NCI-H1930 (cell line): ENCODE data around the gene SPATA3.
A peak's percentile ranks its signal among the peaks of the same experiment; 100 is the strongest.

Source experiments
- DNase-seq, 2 experiments: peaks; one replicate each; lab custom pipeline; 2025; lab: John Stamatoyannopoulos, UW

The SPATA3 gene

DNA sequence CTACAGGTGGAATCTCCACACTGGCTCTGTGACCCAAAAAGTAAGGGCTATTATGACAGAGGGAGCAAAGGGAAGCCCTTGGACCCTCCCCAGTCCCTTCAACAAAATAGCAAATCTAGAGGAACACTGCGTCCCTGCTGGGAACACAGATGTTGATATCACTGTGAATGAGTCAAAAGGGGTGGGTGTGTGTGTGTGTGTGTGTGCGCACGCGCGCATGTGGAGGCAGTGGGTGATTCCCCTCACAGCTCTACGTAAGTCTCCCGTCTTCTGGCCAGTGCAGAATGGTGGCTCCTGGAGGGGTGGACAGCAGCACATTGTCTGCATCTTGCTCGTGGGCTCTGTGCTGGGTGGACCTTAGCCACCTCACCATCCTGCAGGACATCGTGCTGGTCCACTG, 33.6 kb downstream of the SPATA3 start:
- no peak for DNase-seq

DNA sequence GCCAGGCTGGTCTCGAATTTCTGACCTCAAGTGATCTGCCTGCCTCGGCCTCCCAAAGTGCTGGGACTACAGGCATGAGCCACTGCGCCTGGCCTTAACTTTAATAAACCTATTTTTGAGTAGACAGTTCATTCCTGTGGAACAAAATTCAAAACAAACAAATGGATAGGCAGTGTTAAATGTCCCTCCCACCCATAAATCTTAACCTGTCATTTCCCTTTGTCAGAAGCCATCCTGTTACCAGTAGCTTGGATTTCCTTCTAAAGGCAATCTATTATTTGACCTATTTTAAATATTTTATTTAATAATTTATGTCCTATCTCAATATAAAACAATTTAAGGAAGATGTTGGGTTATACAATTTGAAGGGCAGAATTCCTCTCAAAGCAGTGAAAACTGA, 34.8 kb downstream of the SPATA3 start:
- no peak for DNase-seq

DNA sequence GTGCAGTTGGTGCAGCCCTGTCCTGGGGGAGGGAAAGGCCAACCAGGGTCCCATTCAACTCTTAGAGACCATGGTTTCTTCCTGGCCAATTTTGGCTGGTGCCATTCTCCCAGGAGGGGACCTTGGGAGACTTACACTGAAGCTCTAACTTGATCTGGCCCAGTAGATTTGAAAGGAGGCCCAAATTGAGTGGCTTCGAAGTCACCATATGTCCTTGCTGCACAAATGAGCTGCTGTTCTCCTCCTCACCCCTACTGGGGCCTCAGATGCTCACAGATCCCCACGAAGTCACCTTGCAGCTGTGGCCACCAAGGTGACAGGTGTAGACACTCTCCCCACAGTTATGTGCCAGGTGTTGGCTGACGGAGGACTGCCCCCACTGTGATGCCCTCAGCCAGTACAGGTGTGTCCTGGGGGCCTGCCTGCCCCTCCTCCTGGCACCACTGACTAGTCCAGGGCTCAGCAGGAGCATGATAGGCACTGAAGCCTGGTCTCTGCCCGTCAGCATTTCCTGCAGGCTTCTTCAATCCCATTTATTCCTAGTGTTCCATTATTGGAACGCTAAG, 36.7 kb downstream of the SPATA3 start:
- no peak for DNase-seq

DNA sequence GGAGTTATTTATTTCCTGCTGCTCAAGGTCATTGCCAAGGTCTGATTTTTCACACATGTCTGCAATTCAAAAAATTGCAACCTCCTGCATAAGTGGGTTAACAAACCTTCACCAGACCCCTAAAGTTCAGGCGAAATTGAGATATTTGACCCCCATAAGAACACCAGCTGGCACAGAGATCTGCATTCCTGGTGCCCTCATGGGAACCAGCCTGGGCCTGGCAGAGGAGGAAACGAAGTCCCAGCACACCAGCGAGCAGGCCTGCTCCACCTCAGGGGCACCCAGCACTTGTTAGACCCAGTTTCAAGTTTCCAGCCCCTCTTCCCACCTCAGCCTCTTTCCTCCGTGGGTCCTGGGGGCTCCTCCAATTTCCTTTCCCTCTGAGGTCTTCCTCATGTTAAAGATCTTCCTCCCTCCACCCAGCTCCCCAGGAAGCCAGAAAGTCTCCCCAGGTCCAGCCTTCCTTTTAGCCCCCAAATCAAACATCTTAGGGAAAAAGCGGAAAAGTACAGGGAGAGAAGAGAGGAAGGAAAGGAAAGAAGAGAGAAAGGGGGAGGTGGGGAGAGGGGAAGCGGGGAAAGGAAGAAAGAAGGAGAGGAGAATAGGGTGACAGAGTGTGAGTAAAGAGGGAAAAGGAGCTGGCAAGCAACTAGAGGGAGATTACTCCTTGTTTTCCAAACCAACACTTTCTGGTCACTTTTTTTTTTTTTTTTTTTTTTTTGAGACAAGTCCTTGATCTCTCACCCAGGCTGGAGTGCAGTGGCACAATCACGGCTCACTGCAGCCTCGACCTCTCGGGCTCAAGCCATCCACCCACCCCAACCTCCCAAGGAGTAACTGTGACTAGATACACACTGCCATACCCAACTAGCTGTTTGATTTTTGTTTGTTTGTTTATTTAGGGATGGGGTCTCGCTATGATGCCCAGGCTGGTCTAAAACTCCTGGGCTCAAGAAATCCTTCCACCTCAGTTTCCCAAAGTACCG, 37.5 kb downstream of the SPATA3 start:
- no peak for DNase-seq

DNA sequence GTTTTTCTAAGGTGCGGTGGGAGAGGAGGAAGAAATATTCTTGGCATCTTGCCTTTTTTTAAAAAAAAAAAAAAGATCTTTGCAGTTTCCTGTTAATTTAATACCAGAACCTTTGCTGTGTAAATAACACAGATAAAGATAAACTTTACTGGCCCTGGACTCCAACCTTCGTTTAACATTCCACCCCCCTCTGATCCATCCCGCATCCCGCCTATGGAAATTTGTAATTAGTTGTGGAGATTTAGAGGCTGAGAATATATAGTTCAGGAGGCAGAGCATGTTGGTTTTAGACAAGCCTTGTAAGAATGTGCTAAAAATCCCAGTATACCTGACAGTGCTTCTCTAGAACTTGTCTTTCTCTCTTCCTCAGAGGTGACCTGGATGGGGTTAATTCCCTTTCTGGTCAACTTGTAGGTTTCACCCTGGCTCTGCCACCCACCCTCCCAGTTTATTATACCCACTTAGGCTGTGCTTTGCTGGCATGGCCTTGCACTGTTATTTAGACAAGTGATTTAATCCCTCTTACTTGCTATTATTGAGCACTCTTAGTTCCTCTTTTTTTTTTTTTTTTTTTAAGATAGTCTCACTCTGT, 38.5 kb downstream of the SPATA3 start:
- no peak for DNase-seq

DNA sequence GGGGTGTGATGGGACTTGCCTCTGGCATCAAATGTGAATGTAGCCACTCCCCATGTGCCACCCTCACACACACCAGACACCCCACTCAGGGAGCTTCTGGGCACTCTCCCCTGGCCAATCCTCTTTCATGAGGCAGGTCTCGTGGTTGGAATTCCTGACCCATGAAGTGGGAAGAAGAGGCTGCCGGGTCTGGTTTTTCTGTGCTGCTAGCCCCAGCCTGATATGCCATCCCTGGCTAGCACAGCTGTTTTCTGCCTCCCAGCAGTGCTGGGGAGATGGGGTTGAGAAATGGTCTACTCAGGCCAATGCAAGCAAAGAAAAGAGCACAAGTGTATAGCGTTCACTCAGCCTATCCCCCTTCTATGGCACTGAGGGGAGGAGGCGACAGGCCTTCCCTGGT, 40.2 kb downstream of the SPATA3 start:
- no peak for DNase-seq

DNA sequence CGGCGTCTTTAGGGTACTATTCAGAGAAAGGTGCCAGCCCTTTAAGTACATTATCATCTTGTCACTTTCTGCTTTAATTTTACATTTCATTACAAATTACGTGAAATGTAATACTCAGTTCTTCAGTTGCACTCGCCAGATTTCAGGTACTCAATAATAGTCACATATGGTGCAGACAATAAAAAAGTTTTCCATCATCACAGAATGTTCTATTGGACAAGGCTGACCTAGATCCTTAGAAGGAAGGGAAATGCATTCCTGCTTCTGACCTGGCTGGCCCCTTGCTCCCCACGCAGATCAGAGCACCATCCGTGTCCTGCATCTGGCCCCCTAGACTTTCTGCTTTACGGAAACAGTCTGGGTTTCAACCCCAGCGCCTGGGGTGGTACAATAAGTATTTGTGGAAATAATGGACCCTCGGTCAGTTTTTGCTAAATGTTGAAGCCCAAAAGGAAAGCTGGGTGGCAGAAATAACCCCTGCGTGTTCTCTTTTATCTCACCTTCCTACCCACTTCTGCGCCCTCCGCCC, 40.7 kb downstream of the SPATA3 start:
- DNase-seq: no peak

DNA sequence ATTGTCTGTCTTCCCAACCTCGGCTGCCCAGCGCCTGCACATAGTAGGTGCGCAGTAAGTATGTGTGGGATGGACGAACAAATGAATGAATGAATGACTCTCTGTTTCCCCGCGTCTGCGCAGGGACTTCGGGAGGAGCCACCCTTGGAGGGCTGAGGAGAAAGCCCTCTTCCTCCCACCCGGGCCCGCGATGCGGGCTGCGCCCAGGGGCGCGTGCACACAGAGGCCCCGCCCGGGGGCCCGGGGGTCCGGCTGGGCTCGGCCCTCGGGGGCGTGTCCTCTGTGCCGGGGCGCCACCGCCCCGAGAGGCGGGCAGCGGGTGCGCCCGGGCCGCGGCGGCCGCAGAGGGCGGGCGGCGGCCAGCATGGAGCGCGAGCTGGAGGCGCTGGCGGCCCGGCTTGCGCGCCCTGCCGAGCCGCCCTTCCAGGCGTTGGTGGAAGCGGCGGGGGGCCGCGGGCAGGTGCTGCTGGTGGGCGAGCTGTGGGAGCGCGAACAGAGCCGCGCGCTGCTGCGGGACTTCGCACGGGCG, 41.3 kb downstream of the SPATA3 start, which contains the start of gene C2orf72:
C2orf72 (plus strand) TSS at position 322 of the 529 bp plus-strand sequence; CDS start at position 365, 43 bp downstream.
- DNase-seq: peak in 1 of 2 experiments; percentile 69

DNA sequence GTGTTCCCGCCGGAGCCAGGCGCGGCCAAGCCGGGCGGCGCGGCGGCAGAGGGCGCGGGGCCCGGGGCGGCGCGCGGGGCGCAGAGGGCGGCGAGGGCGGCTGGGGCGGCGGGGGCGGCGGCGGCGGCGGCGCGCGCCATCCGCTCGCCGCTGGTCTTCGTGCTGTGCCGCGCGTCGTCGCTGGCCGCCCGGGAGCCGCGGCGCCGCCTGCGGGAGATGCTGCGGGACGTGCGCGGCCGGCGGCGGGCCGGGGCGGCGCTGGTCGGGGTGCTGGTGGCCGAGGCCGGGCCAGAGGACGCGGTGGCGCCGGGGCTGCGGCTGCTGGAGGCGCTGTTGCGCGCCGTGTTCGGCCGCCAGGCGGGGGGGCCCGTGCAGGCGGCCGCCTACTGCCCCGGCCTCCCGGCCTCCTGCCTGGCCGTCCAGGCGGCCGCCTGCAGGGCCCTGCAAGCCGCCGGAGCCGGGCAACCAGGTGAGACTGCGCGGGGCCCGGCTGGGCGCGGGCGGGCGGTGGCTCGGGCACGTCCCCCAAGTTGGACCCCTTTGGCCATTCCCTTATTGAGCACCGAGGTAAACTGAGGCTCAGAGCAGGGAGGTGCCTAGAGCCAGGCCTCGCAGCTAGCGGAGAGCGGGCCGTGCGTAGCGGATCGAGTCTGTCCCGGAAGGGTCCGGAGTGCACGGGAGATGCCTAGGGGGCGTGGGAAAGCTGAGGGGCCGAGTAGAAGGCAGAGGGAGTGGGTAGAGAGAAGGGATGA, 42.0 kb downstream of the SPATA3 start:
- DNase-seq: peak; percentile 3 to 38

DNA sequence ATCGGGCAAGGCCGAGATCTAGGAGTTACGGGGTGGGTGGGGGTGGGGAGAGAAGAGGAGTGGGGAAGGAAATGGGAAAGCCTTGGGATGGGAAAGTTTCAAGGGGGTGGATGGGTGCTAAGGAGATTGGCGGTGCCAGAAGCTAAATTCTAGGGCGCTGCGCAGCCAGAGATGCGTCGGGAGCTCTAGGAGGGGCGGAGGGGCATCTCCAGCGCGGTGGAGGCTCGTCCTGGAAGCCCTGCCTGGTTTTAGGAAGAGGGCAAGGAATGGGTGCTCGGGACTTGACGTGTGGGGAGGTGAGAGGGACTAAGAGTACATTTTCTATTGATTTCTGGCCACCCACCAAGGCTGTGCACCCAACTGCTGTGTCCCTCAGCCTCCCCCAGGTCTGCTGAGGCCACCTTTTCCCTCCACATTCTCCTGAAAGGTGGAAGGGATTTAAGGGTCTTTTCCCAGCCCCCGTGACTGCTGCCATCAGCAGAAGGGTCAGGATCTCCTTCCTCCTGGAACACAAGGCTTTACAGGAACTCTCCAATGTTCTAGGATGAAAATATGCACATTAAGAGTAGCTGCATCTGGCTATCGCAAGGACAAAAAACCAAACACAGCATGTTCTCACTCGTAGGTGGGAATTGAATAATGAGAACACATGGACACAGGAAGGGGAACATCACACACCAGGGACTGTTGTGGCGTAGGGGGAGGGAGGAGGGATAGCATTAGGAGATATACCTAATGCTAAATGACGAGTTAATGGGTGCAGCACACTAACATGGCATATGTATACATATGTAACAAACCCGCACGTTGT, 42.8 kb downstream of the SPATA3 start:
- no peak for DNase-seq

DNA sequence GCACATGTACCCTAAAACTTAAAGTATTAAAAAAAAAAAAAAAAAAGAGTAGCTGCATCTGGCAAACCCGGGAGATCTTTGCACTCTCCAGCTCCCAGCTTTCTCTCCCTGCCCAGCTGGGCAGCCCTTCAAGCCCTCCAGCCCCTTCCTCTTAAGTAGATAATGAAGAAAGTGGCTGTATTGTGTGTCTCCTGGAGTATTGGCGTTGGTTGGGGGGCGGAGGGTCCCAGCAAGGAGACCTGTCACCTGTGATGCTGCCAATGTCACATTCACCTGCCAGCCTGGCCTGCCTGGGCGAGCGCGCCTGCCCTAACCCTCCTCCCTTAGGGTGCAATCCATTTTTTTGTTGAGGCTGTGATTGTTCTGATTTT, 43.4 kb downstream of the SPATA3 start:
- DNase-seq: no peak

DNA sequence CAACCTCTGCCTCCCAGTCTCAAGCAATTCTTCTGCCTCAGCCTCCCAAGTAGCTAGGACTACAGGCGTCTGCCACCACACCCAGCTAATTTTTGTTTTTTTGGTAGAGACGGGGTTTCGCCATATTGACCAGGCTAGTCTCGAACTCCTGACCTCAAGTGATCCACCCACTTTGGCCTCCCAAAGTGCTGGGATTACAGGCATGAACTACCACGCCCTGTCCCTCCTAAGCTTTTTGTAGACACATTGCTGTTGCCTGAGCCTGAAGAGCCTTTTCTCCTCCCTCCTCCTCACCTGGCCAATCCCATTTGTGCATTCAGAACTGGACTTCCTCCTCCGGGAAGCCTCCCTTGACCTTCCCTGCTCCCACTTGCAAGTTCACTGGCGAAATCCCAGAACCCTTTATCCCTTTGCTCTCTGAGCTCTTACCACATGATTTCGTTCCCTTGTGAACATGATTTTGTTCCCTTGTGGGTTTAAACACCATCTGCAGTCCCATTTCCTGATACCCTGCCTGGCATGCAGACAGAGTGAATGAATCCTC, 44.0 kb downstream of the SPATA3 start:
- DNase-seq: no peak

DNA sequence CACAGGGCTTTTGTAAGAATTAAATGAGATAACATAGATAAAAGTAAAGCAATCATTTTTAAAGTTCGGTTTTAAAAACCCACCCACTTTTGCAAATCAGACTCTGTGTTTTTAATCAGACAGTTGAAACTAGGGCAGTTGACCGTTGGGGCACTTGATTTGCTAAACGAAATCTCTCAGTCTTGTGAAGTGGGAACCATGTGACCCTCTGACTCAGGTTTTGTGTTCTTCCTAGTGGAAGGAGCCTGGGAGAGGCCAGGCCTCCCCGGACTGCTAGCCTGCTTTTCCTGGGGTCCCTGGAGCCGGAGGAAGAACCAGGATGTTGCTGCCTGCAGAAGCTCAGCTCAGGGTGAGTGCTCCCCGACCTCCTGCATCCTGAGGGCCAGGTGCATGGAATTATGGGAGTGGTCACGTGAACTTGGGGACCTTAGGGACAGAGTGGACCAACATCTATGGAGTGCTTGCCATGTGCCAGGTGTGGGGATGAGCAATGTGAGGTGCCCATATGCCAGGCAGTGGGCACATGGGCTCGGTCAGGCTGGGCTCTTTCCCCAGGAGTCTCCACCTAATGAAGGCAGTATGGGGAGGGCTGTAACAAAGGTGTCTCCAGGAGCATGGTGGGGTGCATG, 45.3 kb downstream of the SPATA3 start:
- DNase-seq: no peak

DNA sequence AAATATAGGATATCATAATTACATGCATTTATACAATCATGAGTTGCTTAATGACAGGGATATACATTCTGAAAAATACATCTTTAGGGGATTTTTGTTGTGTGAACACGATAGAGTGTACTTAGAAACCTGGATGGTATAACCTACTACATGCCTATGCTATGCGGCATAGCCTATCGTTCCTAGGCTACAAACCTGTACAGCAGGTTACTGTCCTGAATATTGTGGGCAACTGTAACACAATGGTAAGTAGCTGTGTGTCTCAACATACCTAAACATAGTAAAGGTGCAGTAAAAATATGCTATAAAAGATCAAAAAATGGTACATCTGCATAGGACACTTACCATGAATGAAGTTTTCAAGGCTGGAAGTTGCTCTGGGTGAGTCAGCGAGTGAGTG, 47.9 kb downstream of the SPATA3 start:
- DNase-seq: no peak

DNA sequence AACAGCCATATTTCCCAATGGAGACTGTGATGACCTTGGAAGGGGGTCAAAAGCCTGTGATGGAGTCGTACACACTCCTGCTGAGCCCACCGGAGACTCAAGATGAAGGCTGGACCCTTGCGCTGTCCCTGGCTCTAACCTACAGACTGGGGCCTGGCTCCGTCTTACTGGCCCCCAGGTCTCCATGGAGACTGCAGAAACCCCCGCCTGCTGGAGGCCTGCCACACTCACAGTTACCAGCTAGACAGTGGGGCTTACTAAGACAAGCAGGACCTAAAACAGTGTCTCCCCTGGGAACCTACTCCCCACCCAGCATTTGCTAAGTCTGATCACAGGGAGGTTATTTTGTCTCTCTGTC, 51.0 kb downstream of the SPATA3 start:
- DNase-seq: no peak

DNA sequence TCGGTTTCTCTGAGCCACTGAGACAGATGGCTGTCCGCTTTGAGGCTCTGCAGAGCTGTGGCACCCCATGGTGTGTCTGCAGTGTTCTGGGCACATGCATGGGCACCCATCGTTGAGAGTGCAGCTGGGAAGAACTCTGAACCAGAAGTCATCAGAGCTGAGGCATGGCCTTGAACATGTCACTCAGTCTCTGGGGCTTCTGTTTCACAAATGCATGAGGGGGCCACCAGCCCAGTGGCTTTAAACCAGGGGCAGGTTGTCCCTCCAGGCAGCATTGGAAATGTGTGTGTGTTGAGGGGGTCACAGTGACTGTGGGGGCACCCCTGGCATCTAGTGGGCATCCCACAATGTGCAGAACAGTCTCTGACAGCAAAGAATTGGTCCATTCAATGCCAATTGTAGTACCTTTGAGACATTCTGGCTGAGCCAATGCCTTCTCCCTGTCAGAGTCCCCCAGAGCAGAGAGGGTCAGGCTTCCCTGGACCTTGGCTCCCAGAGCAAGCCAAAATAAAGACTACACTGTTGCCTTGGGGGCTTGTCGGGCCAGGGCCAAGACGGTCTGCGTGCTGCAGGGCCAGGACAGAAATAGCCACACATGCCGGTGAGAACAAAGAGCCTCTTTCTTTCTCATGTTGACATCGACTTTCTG, 51.5 kb downstream of the SPATA3 start:
- DNase-seq: no peak

DNA sequence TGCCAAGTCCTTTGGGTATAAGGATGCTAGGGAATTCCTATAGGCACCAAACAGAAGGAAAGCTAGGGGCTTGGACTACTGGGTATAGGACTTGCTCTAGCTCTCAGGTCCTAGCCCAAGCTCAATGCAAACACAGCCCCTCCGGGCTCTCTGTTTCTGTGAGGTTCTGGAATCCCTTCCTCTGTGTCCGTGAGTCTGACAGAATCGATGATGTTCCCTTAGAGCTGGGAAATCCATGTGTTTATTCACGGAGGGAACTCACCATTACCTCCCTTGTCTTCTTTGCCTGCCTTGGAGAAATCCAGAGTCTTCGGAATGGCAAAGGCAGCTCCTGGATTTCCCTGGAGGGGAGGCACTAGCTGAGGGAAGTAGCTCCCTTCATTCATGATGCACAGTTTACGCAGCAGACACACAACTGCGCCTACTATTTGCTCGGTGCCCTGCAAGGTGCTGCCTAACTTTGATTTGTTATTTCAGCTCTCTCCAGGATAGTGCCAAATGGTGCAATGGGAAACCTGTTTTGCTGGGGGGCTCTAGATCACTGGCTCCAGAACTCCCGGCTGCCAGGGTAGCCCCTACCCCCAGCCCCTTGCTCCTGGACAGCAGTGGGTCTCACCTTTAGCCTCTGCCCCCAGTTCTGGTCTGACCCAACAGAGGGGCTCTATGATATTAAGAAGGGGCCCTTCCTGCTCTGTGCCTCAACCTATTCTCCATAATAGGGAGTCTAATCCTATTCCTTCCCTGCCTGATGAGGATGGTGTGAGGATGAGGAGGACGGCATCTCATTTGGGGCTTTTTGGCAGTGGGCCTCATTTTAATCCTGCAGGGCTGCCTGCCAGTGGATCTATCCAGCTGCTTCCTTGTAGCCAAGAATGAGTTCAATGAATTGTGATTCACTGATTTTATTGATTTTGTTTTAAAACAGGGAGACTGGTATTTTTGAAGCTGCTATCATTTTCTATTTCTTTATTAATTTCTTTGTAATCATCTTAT, 52.3 kb downstream of the SPATA3 start:
- no peak for DNase-seq

DNA sequence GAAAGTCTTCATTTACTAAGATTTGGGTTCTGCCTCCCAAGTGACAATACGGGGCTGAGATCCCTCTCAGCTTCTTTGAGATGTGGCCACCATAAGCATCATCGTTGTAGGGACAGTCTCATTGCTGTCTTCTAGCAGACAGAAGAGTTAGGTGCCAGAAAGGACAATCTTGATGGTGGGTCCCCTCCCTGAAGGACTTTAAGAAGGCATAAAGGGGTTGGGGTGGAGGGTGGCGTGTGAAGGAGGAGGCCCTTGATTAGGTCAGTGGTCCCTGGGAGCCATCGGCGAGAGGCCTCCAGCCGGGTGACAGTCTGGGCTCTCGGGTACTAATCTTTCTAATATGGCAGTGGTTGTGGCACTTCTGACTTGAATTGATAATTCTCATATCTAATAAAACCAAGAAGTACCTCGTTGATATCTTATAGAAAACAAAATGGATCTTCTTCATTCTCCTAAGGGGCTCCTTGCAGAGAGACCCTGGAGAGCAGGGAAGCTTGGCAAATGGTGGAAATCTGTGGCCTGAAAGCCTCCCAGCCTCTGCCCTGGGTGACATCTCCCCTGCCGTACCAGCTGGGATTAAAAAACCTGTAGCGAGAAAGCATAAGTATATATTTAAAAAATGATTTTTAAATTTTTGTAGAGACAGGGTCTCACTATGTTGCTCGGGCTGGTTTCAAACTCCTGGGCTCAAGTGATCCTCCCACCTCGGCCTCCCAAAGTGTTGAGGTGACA, 53.5 kb downstream of the SPATA3 start:
- DNase-seq: no peak
